Left lung (tissue), 10 donors: ENCODE results near the gene BAIAP2. TPM values are rescaled to one million over a fixed set of nuclear protein-coding genes. Genes with fewer than 3 reads are reported as not detected.
"Not testable (repeated sequence)": the region's sequence is repeated elsewhere in the genome, so short reads cannot be mapped to it uniquely, and the experiment has no call there.

Experiments
- ATAC-seq: fragments of 200-7000 bp; cut with Tn5 transposase; one replicate; pipeline ENCODE4 v1.9.1; 2020; ENCODE audit warnings: moderate library complexity
- DNase-seq, 4 donors: peaks; one replicate each; pipeline ENCODE4 v3.0.0-alpha.2; 2013 to 2020
- H3K27ac ChIP-seq, 2 donors: fragments of 200-600 bp; sonication (generic) in 1 of 2; one replicate each; pipeline versions ENCODE4 v1.5.0 to v1.8.0; 2020 to 2021
- H3K27me3 ChIP-seq, 2 donors: fragments of 200-600 bp; sonication (generic) in 1 of 2; one replicate each; pipeline versions ENCODE4 v1.5.0 to v1.8.0; 2020 to 2021
- H3K36me3 ChIP-seq, 2 donors: fragments of 200-600 bp; sonication (generic) in 1 of 2; one replicate each; pipeline versions ENCODE4 v1.5.0 to v1.8.0; 2020 to 2021
- H3K4me1 ChIP-seq, 2 donors: fragments of 200-600 bp; one replicate each; pipeline ENCODE4 v1.8.0; 2021
- H3K4me3 ChIP-seq, 2 donors: fragments of 200-600 bp; sonication (generic) in 1 of 2; one replicate each; pipeline versions ENCODE4 v1.5.0 to v1.8.0; 2020 to 2021; ENCODE audit warnings: mild to moderate bottlenecking in 1 of 2
- H3K9me3 ChIP-seq, 2 donors: fragments of 200-600 bp; sonication (generic) in 1 of 2; one replicate each; pipeline versions ENCODE4 v1.5.0 to v1.8.0; 2020 to 2021
- CTCF ChIP-seq, 2 donors: fragments of 200-600 bp; sonication (generic) in 1 of 2; IDR thresholded peaks; one replicate each; pipeline versions ENCODE4 v1.5.0 to v1.8.0; 2021; ENCODE audit warnings: antibody characterized with exemption in 2 of 2
- intact Hi-C, 2 donors: fragments of 100-400 bp; cut with DNase I; formaldehyde crosslinking; loops; one replicate each; pipeline versions ENCODE4 v1.11.2 to v1.14.2; 2022
- polyA plus RNA-seq, 6 donors: library from polyadenylated mRNA; unstranded; fragments of 120-200 nt; gene quantifications; one replicate each; pipeline ENCODE4 v1.2.1, GENCODE V29; 2013; ENCODE audit not compliant: insufficient read length in 6 of 6
- total RNA-seq, 2 donors: library from RNA; stranded (reverse); fragmentation: NEBNext Ultra II Directional; extraction: Animal tissue kit (Norgen Biotek cat#: 25700); gene quantifications; one replicate each; pipeline ENCODE4 v1.2.1, GENCODE V29; 2021
- donor health status: DM: no; HTN: yes; CAD: no.
- donor health status: DM: no; HTN: no; CAD: no.

Gene BAIAP2
- total and polyA plus RNA-seq, 8 donors: 40.9 to 135 (median 52.6) TPM

GRCh38 chr17:81150377-81151077 lies 115.6 kb downstream of the BAIAP2 start:
- Histone ChIP-seq H3K4me3 (peak overlapping the region in 1 of 2 donors; percentile 27), H3K9me3 (no peaks in the 10 kb centered on the region), H3K4me1 (peaks cover 0 to 55% of the 10 kb centered on the region in 2 donors), H3K27me3 (no peaks in the 10 kb centered on the region), H3K36me3 (no peaks in the 10 kb centered on the region), H3K27ac (peak overlapping the region in 1 of 2 donors; percentile 84)
- intact Hi-C loops: no loop called here
- DNase-seq: peak in 2 of 4 donors; percentile 83 to 95
- ATAC-seq: peak; percentile 70
- no peak for TF ChIP-seq CTCF (IDR thresholded peaks at IDR 0.05)

GRCh38 chr17:81151278-81151677 lies 116.3 kb downstream of the BAIAP2 start:
- peak in 1 of 4 donors; percentile 68 for DNase-seq
- H3K27ac ChIP-seq: peak overlapping the region in 1 of 2 donors; percentile 84
- no peak for ATAC-seq
- H3K4me3 ChIP-seq: no peak overlapping the region
- intact Hi-C loops: no loop called here
- peaks cover 0 to 55% of the 10 kb centered on the region in 2 donors for H3K4me1 ChIP-seq
- no peak for TF ChIP-seq CTCF (IDR thresholded peaks at IDR 0.05)
- no peaks in the 10 kb centered on the region for H3K27me3 ChIP-seq
- H3K9me3 ChIP-seq: no peaks in the 10 kb centered on the region
- H3K36me3 ChIP-seq: no peaks in the 10 kb centered on the region

- peak overlapping the region in 1 of 2 donors; percentile 84 for H3K27ac ChIP-seq
- no peak overlapping the region for H3K4me3 ChIP-seq
- H3K9me3 ChIP-seq: no peaks in the 10 kb centered on the region
- H3K27me3 ChIP-seq: no peaks in the 10 kb centered on the region
- intact Hi-C loops: no loop called here
- peak in 1 of 4 donors; percentile 43 for DNase-seq
- TF ChIP-seq CTCF (IDR thresholded peaks at IDR 0.05): no peak
- no peak for ATAC-seq
- H3K4me1 ChIP-seq: peaks cover 0 to 55% of the 10 kb centered on the region in 2 donors
- H3K36me3 ChIP-seq: no peaks in the 10 kb centered on the region
Measured at GRCh38 chr17:81152288-81152828, 117.4 kb downstream of the BAIAP2 start.

- Histone ChIP-seq H3K27me3 (no peaks in the 10 kb centered on the region), H3K4me1 (peaks cover 0 to 55% of the 10 kb centered on the region in 2 donors), H3K36me3 (no peaks in the 10 kb centered on the region), H3K4me3 (no peak overlapping the region), H3K9me3 (no peaks in the 10 kb centered on the region), H3K27ac (peak overlapping the region; percentile 26 to 84)
- ATAC-seq: peak; percentile 27
- DNase-seq: peak in 1 of 4 donors; percentile 24
- intact Hi-C loops: no loop called here
- TF ChIP-seq CTCF (IDR thresholded peaks at IDR 0.05): no peak
Measured at GRCh38 chr17:81153340-81153803, 118.4 kb downstream of the BAIAP2 start.

- H3K4me3 ChIP-seq, H3K9me3 ChIP-seq, H3K36me3 ChIP-seq, ATAC-seq, DNase-seq, H3K27me3 ChIP-seq, intact Hi-C loops: not testable (repeated sequence)
- H3K4me1 ChIP-seq: peaks cover 0 to 56% of the 10 kb centered on the region in 2 donors
- H3K27ac ChIP-seq: peak overlapping the region in 1 of 2 donors; percentile 84
Measured at GRCh38 chr17:81154016-81154415, 119.1 kb downstream of the BAIAP2 start.
